NCI-H446 (cell line): ENCODE measurements around the gene HOXA3.

Source experiments
- DNase-seq, 2 experiments: peaks; one replicate each; lab custom pipeline; 2025; lab: John Stamatoyannopoulos, UW

Gene HOXA3

DNA sequence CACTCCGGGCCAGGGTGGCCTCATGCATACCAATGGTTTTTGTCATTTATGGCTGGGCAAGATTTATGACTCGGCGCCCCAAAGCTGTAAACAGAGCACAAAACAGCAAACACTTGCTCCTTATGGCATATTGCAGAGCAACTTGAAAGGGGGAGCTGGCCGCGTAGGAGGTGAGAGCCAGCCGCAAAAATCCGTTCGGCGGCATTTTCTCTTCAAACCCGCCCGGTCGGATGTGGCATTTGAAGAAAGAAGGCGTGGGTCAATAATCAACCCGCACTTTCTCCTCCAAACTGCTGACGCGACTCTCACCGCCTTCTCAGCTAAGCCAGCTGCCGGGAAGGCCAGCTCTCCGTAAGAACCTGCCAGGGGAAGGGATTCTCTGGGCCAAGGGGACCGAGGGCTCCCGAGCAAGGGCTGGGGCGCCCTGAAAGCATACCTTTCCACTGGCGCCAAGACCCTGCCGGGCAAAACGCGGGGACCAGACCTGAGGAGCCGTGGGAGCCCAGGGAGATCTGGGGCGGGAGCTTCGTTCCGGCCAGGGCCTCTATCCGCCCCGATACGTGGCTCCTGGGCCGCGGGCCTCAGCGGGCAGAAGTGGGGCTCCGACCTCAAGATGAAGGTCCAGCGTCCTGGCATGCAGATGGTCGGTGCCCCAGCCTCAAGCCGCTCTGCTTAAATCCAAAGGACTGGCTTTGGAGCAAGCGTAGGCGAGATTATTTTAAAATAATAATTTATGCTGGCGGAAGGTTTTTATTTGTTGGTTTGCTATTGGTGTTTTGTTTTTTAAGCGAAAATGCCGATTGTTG is 37.0 kb downstream of the HOXA3 start:
- no peak for DNase-seq

DNA sequence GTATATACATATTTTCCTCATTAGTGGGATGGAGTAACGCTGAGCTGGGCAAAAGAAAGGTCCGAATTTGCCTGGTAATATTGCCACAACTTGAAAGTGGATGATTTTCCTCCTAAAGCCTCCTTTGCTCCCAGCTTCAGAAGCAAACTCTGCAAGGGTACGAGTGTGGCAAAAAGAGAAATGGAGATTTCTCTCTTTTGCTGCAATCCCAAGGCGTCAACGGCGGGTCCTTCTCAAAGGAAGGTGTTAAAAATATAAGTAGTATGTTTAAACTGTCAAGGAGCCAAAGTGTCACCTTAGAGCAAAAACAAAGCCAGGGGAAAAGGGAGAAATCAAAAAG is 37.5 kb downstream of the HOXA3 start:
- no peak for DNase-seq

DNA sequence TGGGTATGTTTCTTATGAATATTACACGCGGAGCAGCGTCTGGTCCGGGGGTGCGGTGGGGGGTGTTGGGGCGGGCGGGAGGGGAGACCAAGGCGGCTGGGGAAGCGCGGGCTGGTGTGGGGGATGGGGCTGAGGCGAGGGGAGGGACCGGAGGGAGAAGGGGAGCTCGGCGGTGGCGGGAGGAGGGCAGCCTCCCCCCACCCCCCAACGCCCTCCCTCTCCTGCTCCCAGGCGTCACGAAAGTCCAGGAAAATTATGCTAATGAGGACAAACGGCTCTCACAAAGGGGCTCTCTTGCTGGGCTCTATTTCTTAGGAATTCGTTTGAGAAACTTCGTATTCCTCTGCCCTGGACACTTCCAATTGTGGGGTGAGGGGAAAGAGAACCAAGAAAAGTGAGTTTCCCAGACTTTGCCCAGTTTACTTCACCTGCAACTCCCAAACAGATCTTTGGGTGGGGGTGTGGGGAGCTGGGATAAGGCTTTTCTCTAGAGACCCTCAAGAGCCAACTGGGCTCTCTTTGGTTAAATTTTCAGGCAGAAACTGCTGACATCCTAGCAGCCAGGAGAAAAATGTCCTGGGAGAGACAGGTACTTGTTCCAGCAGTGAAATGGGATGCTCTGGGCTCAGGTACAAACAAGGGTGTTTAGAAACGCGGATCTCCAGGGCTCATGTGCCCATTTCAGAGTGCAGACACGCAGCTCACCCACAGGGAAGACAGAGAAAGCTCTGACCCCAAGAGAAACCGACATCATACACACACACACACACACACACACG is 38.2 kb downstream of the HOXA3 start:
- DNase-seq = no peak

GRCh38 chr7:27112955-27113949 is 39.1 kb downstream of the HOXA3 start:
- no peak for DNase-seq

GRCh38 chr7:27112361-27112760 is 40.0 kb downstream of the HOXA3 start:
- no peak for DNase-seq

DNA sequence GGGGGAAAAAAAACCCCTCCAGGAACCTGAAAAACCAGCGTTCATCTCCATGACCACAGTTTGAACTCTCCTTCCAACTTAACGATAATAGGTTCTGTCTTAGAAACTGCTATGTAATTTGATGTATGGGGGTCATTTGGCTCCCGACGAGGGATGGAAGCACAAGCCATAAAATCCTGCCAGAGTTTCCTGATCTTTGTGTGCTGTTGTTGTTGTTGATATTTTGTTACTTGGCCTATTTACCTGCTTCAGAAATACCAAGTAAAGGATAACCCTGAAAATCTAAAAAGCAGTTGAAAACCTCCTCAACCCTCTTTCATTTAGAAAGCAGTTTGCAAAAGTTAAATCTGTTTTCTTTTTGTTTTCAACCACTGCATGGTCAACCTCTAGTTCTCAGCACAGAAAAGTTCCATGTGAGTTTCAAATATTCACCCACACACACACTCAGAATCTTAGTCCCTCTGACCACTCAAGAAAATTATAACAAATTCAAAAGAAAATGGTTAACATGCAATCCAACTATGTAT is 40.6 kb downstream of the HOXA3 start:
- DNase-seq = no peak

- DNase-seq = no peak
Observed at GRCh38 chr7:27111042-27111750, 41.2 kb downstream of the HOXA3 start.

GRCh38 chr7:27110186-27111031 is 42.0 kb downstream of the HOXA3 start:
- no peak for DNase-seq

GRCh38 chr7:27109466-27110185 is 42.8 kb downstream of the HOXA3 start:
- DNase-seq = no peak

GRCh38 chr7:27108390-27109127 is 43.8 kb downstream of the HOXA3 start:
- DNase-seq = no peak

DNA sequence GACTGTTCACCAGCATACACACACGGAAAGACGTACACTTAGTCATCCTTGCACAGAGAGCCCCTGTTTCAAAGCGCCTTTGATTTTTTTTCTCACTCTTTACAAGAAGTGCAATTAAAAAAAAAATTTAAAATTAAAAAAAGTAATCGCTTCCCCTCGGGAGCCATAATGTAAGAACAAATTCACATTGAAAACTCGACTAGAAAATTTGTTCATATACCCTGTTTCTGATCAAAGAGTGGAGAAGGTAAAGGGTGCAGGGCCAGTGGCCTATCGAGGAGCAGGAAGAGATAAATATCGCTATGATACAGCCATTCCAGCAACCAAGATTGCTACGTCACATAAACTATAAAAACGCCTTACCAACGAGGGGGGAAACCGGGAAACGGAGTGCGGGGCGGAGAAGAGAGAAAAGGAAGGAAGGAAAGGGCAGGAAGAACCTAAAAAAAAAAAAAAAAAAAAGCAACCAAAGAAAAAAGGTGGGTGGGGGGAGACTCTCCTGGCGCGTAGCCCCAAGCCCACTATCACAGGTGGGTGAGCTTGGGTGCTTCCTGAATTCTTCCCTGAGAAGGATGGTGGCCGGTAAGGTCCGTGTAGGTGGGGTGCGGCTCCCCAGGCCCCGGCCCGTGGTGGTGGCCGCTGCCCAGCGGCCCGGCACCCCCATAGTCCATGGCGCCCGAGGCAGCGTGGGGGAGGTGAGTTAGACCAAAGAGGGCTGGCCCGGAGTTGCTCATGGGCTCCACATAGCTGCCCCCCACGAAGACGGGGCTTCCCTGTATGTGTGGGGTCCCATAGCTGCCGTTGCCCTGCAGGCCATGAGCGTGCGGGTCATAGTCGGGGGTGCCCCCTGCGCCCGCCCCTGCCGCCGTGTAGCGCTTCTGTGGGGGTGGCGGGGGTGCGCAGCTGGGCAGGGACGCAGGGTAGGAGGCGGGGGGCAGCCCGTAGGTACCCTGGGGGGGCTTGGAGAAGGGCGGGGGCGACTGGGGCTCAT is 44.7 kb downstream of the HOXA3 start:
- DNase-seq = no peak

- DNase-seq = no peak
Observed at GRCh38 chr7:27106901-27107240, 45.5 kb downstream of the HOXA3 start.

DNA sequence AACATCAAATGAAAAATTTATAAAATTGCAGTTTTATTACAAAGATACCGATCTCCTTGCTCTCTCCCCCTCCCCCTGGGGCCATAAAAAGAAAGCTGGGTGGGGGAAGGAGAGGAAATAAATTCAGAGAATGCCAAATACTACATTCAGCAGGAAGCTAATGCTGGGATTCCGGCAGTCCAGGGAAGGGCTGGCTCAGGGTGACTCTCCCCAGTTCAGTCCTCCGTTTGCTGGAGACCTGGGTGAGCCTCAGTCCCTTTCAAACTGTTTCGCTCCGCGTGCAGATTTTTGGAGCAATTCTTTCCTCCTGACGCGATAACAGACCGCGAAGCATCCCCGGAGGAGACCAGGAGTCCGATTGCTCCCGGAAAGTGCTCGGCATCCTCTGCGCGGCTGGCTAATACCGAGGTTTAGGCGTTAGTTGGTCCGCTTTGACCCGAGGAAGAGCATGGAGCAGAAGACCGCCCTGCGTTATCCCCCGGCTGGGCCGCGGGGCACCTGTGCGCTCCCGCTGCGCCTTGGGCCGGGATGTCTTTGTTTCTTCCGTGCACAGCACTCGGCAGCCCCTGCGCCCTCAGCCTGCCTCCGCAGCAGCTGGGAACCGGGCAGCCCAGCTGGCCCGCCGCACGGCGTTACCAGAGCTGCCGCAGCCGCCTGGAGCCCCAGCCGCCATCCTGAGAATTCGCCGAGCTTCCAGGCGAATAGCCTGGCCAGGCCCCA is 46.0 kb downstream of the HOXA3 start:
- DNase-seq = no peak

DNA sequence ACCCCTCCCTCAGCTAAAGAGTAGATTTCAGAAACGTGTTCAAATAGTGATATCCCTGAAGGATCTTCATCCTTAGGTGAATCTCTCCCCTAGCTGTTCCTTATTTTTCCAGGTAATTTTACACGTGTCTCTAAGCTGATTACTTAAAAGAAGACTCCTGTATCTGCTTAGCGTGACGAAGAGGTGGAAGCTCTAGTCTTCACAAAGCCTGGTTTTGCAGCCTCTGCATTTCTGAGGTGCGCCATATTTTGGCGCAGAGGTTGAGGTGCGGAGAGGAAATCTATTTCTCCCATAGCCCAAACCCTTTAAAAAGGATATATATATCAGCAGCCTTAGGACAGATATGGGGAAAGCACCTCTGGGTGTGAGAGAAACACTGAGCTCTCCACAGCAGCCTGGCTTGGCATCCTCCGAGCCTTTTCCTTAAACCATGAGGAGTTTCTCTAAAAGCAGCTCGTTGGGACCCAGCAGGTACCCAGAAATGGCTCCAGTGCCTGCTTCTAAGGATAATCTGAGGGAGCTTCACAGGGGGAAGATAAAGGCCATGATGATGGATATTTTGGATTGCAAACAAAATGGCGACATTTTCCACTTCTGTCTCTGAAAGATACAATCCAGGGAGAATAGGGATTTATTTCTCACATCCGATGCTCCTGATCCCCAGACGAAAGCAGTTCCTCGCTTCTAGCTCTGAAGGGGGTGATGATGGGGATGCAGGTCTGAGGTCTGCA is 46.9 kb downstream of the HOXA3 start:
- DNase-seq = no peak

DNA sequence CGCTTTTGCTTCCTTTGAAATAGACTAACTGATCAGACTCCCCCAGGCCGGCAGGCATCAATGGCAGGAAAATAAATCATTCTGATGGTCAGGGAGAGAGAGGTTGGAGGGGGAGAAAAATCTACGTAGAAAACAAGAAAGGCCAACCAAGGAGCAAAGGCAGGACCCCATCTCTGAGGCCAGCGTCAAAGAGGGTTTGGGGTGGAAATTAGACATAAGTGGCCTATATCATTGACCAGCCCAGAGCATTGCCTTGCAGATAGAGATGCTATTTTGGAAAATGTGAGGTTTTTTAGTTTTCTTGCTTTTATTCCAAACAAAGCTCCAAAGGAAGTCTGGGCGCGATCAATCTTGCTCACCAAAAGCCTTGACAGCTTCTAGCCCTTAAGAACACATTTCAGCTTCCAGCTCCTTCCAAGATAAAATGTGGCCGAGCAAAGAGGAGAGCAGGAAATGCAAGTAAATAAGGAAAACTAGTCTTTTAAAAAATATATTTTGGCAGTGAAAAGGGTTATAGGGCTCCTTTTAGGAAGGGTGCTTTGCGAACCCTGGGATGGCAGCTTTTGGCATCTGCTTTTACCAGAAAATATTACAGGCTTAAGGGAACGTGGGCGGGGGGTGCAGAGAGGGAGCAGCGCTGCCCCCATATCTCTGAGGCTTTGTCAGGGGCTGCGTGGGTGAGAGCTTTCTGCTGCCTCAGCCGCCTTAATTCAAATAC is 47.9 kb downstream of the HOXA3 start:
- no peak for DNase-seq
